ENCODE data around the gene UAP1. TPM values are rescaled to one million over a fixed set of nuclear protein-coding genes. Genes with fewer than 3 reads are reported as not detected.

The UAP1 gene
- total RNA-seq, 3 donors from 2014 or later = 123 to 190 (median 128) TPM

- no peaks in the 10 kb centered on the region for H3K36me3 ChIP-seq
- H3K4me3 ChIP-seq = peak overlapping the region; percentile 46 to 70 (median 47)
- no peaks in the 10 kb centered on the region for H3K9me3 ChIP-seq
- intact Hi-C loops (cut with DNase I; ENCODE audit: low total_unique reads) = no loop called here
- no peak for DNase-seq (ENCODE audit: low spot score in 2 of 2)
- H3K27ac ChIP-seq = peak overlapping the region; percentile 66 to 76
- no peaks in the 10 kb centered on the region for H3K4me1 ChIP-seq
- TF ChIP-seq POLR2A (IDR thresholded peaks at IDR 0.05) (no peak), POLR2AphosphoS5 (IDR thresholded peaks at IDR 0.05) (peak in 1 of 3 donors; percentile 25)
- no peaks in the 10 kb centered on the region for H3K27me3 ChIP-seq
Measured at GRCh38 chr1:162633081-162633762, 71.7 kb downstream of the UAP1 start.

- Histone ChIP-seq H3K4me3 (peak overlapping the region in 2 of 3 donors; percentile 47 to 70), H3K36me3 (no peaks in the 10 kb centered on the region), H3K9me3 (no peaks in the 10 kb centered on the region), H3K4me1 (no peaks in the 10 kb centered on the region), H3K27me3 (no peaks in the 10 kb centered on the region), H3K27ac (peak overlapping the region in 1 of 2 donors; percentile 48)
- intact Hi-C loops (cut with DNase I; ENCODE audit: low total_unique reads) = no loop called here
- no peak for DNase-seq (ENCODE audit: low spot score in 2 of 2)
- TF ChIP-seq POLR2AphosphoS5 (IDR thresholded peaks at IDR 0.05) = no peak
- no peak for TF ChIP-seq CTCF (IDR thresholded peaks at IDR 0.05)
- no peak for TF ChIP-seq POLR2A (IDR thresholded peaks at IDR 0.05)
Measured at GRCh38 chr1:162635418-162635817, 73.9 kb downstream of the UAP1 start.

GRCh38 chr1:162639718-162640117 is 78.2 kb downstream of the UAP1 start:
- Histone ChIP-seq H3K4me3 (no peak overlapping the region), H3K4me1 (no peaks in the 10 kb centered on the region)

GRCh38 chr1:162641114-162641513 is 79.6 kb downstream of the UAP1 start:
- H3K4me1 ChIP-seq = no peaks in the 10 kb centered on the region

More at GRCh38 chr1:162639718-162640117, 78.2 kb downstream of the UAP1 start:
- Histone ChIP-seq H3K9me3 (no peaks in the 10 kb centered on the region), H3K27ac (no peak overlapping the region), H3K36me3 (no peaks in the 10 kb centered on the region), H3K27me3 (no peaks in the 10 kb centered on the region)
- DNase-seq (ENCODE audit: low spot score in 2 of 2) = no peak
- TF ChIP-seq POLR2AphosphoS5 (IDR thresholded peaks at IDR 0.05) = no peak
- no peak for TF ChIP-seq POLR2A (IDR thresholded peaks at IDR 0.05)
- no peak for TF ChIP-seq CTCF (IDR thresholded peaks at IDR 0.05)
- intact Hi-C loops (cut with DNase I; ENCODE audit: low total_unique reads) = no loop called here

GRCh38 chr1:162644986-162645314 is 83.4 kb downstream of the UAP1 start:
- H3K9me3 ChIP-seq = no peaks in the 10 kb centered on the region
- no peaks in the 10 kb centered on the region for H3K4me1 ChIP-seq
- no peak overlapping the region for H3K27ac ChIP-seq
- no peaks in the 10 kb centered on the region for H3K27me3 ChIP-seq
- TF ChIP-seq POLR2A (IDR thresholded peaks at IDR 0.05) = no peak
- no peak for TF ChIP-seq POLR2AphosphoS5 (IDR thresholded peaks at IDR 0.05)
- no peak for TF ChIP-seq CTCF (IDR thresholded peaks at IDR 0.05)
- H3K4me3 ChIP-seq = no peak overlapping the region
- no peaks in the 10 kb centered on the region for H3K36me3 ChIP-seq
- DNase-seq (ENCODE audit: low spot score in 2 of 2) = no peak
- intact Hi-C loops (cut with DNase I; ENCODE audit: low total_unique reads) = no loop called here

More at GRCh38 chr1:162641114-162641513, 79.6 kb downstream of the UAP1 start:
- Histone ChIP-seq H3K36me3 (no peaks in the 10 kb centered on the region), H3K9me3 (no peaks in the 10 kb centered on the region), H3K27me3 (no peaks in the 10 kb centered on the region), H3K4me3 (no peak overlapping the region), H3K27ac (no peak overlapping the region)
- no peak for TF ChIP-seq POLR2AphosphoS5 (IDR thresholded peaks at IDR 0.05)
- no peak for TF ChIP-seq CTCF (IDR thresholded peaks at IDR 0.05)
- TF ChIP-seq POLR2A (IDR thresholded peaks at IDR 0.05) = no peak
- intact Hi-C loops (cut with DNase I; ENCODE audit: low total_unique reads) = no loop called here
- no peak for DNase-seq (ENCODE audit: low spot score in 2 of 2)
